Measurements from ENCODE around the gene DTX1. TPM values are rescaled to one million over a fixed set of nuclear protein-coding genes. Genes with fewer than 3 reads are reported as not detected.
"Not testable (repeated sequence)": the region's sequence is repeated elsewhere in the genome, so short reads cannot be mapped to it uniquely, and the experiment has no call there.

Gene DTX1
- polyA plus RNA-seq, 1 donor from 2014 or later = 0.61 TPM

DNA sequence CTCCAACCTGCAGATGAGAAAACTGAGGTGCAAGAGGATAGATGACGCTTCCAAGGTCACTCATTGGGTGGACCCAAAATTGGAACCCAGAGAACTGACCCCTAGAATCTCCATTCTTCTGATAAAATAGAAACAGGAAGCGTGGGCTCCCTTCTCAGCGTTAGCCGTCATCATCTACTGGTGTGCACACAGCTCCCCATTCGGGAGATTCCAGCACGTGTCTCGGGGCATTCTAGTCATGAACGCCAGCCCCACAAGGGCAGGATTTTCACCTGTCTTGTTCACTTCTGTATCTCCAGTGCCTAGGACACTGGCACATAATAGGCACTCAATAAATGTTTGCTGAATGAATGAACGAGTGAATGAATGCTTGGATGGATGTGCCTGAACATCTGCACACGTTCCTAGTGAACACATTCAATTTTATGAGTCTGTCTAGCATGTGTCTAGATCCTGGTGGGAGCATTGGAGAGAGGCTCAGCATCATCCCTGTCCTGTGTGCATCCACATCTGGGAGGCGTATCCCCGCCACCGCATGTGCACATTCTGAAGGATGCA, 48.5 kb downstream of the DTX1 start:
- H3K4me3 Mint-ChIP-seq = peak overlapping the region in 2 of 4 donors; percentile 30 to 81
- H3K27me3 Mint-ChIP-seq = no peaks in the 10 kb centered on the region
- no peak overlapping the region for H3K27ac Mint-ChIP-seq
- no peaks in the 10 kb centered on the region for H3K9me3 Mint-ChIP-seq
- H3K4me1 Mint-ChIP-seq = peaks cover 3 to 7% (median 6%) of the 10 kb centered on the region in 3 donors
- no peaks in the 10 kb centered on the region for H3K36me3 Mint-ChIP-seq

DNA sequence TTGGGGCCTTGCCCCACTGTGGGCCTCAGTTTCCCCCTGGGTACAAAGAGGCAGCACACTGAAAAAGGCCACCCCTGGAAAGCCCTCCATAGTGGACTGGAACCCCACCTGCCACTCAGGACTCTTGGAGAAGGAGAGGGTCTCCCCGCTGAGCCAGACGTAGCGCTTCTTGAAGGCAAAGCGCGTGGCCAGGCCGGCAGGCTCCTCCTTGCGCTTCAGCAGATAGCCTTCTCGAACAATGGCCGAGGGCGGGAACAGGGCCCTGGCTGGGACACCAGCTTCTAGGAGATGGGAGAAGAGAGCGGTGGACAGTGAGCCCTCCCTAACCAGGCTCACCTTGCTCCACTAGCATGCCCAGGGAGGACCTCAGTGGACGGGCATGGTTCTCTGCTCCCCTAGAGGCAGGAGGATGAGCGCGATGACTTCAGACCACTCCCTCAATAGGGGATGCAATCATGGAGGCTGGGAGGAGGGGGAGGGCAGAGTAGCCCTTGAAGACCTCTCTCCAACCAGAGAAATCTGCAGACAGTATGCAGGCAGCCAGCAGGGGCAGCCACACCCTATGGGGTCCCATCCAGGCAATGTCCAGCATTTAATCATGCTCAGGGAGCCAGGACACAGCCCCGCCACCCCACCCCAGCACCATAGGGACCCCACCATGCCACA, 49.2 kb downstream of the DTX1 start:
- Mint-ChIP-seq H3K4me3 (no peak overlapping the region), H3K36me3 (no peaks in the 10 kb centered on the region), H3K4me1 (peaks cover 3 to 7% (median 6%) of the 10 kb centered on the region in 3 donors), H3K9me3 (no peaks in the 10 kb centered on the region), H3K27me3 (no peaks in the 10 kb centered on the region), H3K27ac (no peak overlapping the region)

DNA sequence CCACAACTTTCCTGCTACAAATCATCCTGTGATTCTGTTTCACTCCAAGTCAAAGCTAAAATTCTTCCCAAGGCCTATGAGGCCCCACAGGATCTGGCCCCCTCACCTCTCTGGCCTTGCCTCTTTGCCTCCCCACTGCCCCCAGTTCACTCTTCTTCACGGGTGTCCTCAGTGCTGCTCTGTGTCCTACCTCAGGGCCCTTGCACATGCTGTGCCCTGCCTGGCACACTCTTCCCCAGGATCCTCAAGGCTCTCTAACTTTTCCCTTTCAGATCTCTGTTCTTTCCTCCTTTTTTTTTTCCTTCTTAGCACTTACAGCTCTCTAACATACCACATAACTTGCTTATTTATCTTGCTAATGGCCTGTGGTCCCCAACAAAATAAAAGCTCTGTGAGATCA, 49.8 kb downstream of the DTX1 start:
- no peak overlapping the region for H3K4me3 Mint-ChIP-seq
- no peaks in the 10 kb centered on the region for H3K27me3 Mint-ChIP-seq
- H3K36me3 Mint-ChIP-seq = no peaks in the 10 kb centered on the region
- peaks cover 3 to 7% (median 6%) of the 10 kb centered on the region in 3 donors for H3K4me1 Mint-ChIP-seq
- no peaks in the 10 kb centered on the region for H3K9me3 Mint-ChIP-seq
- H3K27ac Mint-ChIP-seq = no peak overlapping the region

GRCh38 chr12:113108308-113108707, 51.8 kb downstream of the DTX1 start:
- no peak overlapping the region for H3K27ac Mint-ChIP-seq
- H3K27me3 Mint-ChIP-seq = peaks cover 1% of the 10 kb centered on the region
- H3K4me1 Mint-ChIP-seq = peaks cover 0 to 6% (median 4%) of the 10 kb centered on the region in 3 donors
- no peak overlapping the region for H3K4me3 Mint-ChIP-seq
- peaks cover 1% of the 10 kb centered on the region for H3K36me3 Mint-ChIP-seq
- H3K9me3 Mint-ChIP-seq = no peaks in the 10 kb centered on the region

- Mint-ChIP-seq H3K27me3 (peaks cover 1% of the 10 kb centered on the region), H3K4me3 (no peak overlapping the region), H3K9me3 (no peaks in the 10 kb centered on the region), H3K4me1 (peaks cover 0 to 2% (median 0%) of the 10 kb centered on the region in 3 donors), H3K27ac (peak overlapping the region in 2 of 3 donors; percentile 27 to 73), H3K36me3 (peaks cover 1% of the 10 kb centered on the region)
Observed at GRCh38 chr12:113109360-113109759, 52.8 kb downstream of the DTX1 start.

DNA sequence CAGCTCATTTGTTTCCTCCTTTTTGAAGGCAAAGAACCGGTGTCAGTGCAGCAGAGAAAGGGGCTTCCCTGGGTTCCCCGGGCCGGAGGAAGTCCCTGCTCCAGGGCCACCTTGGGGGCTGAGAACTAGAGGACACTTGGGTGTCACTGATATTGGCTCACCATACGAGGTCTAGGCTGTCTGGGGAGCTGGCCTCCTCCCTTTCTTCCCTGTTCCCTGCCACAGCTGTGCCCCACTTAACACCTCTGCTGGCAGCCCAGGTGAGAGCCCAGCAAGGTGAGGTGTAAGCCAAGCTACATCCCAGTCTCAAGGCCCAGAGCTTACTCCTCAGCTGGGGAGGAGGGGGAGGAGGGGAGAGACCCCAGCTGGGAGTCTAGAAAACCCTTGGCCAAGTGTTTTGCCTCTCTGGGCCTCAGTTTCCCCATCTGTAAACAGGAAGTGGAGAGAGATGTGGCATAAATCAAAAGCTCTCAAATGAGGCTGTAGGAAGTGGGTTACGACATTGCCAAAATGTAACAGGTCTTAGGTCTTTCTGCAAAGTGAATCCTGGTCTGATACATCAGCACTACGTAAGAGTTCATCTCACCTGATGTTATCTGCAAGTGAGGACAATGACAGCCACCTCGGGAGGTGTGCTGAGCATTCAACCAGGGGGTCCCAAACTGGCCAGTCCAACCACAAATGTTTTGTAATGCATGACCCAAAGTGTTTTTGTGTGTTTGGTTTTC, 53.5 kb downstream of the DTX1 start:
- no peaks in the 10 kb centered on the region for H3K9me3 Mint-ChIP-seq

GRCh38 chr12:113111247-113111646, 54.7 kb downstream of the DTX1 start:
- Mint-ChIP-seq H3K27ac (no peak overlapping the region), H3K4me1 (no peaks in the 10 kb centered on the region), H3K9me3 (no peaks in the 10 kb centered on the region), H3K4me3 (no peak overlapping the region), H3K36me3 (peaks cover 1% of the 10 kb centered on the region), H3K27me3 (peaks cover 1% of the 10 kb centered on the region)

More for the DNA sequence above, 53.5 kb downstream of the DTX1 start:
- Mint-ChIP-seq H3K27me3 (peaks cover 1% of the 10 kb centered on the region), H3K36me3 (peaks cover 1% of the 10 kb centered on the region), H3K27ac (peak overlapping the region in 1 of 3 donors; percentile 27), H3K4me1 (peaks cover 0 to 2% (median 0%) of the 10 kb centered on the region in 3 donors), H3K4me3 (no peak overlapping the region)

DNA sequence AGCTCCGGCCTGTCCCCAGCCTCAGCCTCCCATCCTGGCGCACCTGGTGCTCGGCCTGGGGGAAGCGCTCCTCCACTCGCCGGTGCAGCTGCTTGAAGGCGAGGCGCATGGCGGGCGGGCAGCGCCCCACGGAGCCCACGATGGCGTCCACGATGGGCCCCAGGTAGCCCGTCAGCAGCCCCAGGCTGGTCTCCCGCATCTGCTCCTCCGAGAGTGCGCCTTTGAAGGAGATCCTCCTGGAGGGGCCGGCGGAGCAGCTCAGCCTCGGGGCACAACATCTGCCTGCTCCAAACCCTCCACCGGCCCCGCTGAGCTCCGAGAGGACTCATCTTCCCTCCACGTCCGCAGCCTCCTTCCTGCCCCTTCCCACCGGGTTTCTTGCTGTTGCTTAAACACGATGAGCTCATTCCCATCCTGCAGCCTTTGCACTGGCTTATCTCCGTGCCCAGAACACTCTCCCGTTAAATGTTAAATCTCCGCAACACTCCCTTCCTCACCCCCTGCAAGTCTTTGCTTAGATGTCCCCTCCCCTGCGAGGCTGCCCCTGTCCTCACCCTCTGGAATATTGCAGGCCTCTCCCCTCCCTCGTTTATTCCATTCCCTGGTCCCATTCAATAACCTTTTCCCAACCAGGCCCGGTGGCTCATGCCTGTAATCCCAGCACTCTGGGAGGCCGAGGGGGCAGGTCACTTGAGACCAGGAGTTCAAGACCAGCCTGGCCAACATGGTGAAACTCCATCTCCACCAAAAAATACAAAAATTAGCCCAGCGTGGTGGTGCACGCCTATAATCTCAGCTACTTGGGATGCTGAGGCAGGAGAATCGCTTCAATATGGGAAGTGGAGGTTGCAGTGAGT, 55.7 kb downstream of the DTX1 start:
- Mint-ChIP-seq H3K4me1 (no peaks in the 10 kb centered on the region), H3K4me3 (no peak overlapping the region), H3K36me3 (peaks cover 1% of the 10 kb centered on the region), H3K27me3 (peaks cover 1% of the 10 kb centered on the region), H3K9me3 (no peaks in the 10 kb centered on the region), H3K27ac (no peak overlapping the region)

DNA sequence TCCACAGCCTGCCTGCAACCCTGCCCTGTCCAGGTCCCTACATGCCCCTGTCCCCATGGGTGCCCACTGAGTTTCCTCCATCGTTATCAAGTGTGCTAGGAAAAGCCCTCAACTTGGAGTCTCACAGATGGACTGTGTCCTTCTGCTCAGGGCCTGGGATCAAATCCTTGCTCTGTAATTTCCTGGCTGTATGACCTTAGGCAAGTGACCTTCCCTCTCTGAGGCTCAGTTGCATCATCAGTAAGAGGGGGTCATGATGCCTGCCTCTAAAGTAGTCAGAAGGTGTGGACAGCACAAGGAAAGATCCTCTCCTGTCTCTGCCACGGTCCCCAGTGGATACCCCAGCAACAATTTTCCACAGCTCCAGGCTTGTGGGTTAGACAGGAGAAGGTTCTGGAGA, 56.9 kb downstream of the DTX1 start:
- Mint-ChIP-seq H3K4me1 (no peaks in the 10 kb centered on the region), H3K27me3 (peaks cover 3% of the 10 kb centered on the region), H3K27ac (no peak overlapping the region), H3K36me3 (peaks cover 1% of the 10 kb centered on the region), H3K9me3 (no peaks in the 10 kb centered on the region), H3K4me3 (no peak overlapping the region)

GRCh38 chr12:113114447-113115178, 58.1 kb downstream of the DTX1 start:
- H3K9me3 Mint-ChIP-seq = no peaks in the 10 kb centered on the region
- H3K4me3 Mint-ChIP-seq = no peak overlapping the region
- peaks cover 8% of the 10 kb centered on the region for H3K27me3 Mint-ChIP-seq
- H3K27ac Mint-ChIP-seq = no peak overlapping the region
- H3K36me3 Mint-ChIP-seq = peaks cover 1% of the 10 kb centered on the region
- H3K4me1 Mint-ChIP-seq = no peaks in the 10 kb centered on the region

DNA sequence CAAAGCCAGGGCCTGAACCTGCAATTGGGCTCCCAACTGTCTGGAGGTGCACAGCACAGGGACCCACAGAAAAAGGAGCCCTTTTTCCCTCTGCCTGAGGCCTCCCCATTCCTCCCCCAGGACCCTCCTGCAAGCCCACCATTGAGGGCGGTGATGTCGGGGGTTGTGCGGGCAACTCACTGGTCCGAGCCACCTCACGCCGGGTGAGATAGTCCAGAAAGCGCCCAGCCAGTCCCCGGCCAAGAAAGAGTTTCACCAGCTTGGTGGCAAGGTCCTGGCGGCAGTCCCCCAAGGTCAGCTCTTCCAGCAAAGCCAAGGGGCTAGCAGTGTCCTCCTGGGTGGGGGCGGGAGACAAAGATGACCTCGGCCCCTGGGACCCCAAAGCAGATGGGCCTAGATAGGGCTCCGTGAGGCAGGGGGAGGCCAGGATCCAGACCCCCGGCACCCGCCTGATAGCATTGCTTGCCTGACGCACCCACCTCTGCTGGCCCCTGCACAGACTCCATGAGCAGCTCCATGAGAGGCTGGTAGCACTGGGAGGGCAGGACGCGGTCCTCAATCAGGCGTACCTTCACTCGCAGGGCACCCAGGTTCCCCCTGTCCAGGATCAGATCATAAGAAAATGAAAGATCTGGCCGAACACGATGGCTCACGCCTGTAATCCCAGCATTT, 59.1 kb downstream of the DTX1 start:
- Mint-ChIP-seq H3K4me1 (no peaks in the 10 kb centered on the region), H3K4me3 (no peak overlapping the region), H3K36me3 (peaks cover 1% of the 10 kb centered on the region)

DNA sequence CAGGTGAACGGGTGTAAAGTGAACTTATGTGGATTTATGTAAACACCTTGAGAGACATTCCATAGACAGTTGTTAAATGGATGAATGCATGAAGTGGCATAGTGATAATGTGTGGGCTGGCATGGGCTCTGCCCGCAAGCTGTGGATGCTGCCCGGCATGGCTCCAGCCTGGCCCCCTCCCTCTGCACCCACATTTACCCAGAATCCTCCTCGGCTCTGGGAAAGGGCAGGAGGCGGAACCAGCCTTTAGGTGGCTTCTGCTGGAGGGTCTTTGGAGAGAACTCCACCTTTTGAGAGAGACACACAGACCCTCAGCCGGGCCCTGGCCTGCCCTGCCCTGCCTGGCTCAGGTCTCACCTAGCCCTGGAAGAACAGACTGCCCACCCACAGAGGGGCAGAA, 60.3 kb downstream of the DTX1 start:
- no peak overlapping the region for H3K27ac Mint-ChIP-seq
- H3K27me3 Mint-ChIP-seq = peaks cover 14% of the 10 kb centered on the region
- no peak overlapping the region for H3K4me3 Mint-ChIP-seq
- no peaks in the 10 kb centered on the region for H3K4me1 Mint-ChIP-seq
- H3K36me3 Mint-ChIP-seq = peaks cover 1% of the 10 kb centered on the region
- no peaks in the 10 kb centered on the region for H3K9me3 Mint-ChIP-seq

More for the DNA sequence above, 59.1 kb downstream of the DTX1 start:
- no peak overlapping the region for H3K27ac Mint-ChIP-seq
- H3K27me3 Mint-ChIP-seq = peaks cover 14% of the 10 kb centered on the region
- no peaks in the 10 kb centered on the region for H3K9me3 Mint-ChIP-seq

GRCh38 chr12:113117684-113118083, 61.2 kb downstream of the DTX1 start:
- not testable (repeated sequence) for H3K27ac Mint-ChIP-seq, H3K9me3 Mint-ChIP-seq, H3K36me3 Mint-ChIP-seq, H3K4me3 Mint-ChIP-seq, H3K4me1 Mint-ChIP-seq
- H3K27me3 Mint-ChIP-seq = peaks cover 12% of the 10 kb centered on the region

- Mint-ChIP-seq H3K9me3 (peaks cover 0 to 6% (median 0%) of the 10 kb centered on the region in 3 donors), H3K4me1 (no peaks in the 10 kb centered on the region), H3K4me3 (no peak overlapping the region), H3K27ac (no peak overlapping the region), H3K36me3 (peaks cover under 1% of the 10 kb centered on the region), H3K27me3 (peaks cover 12% of the 10 kb centered on the region)
Observed at GRCh38 chr12:113118142-113118541, 61.6 kb downstream of the DTX1 start.
